ENCODE data around the gene HIPK4.
A peak's percentile ranks its signal among the peaks of the same experiment; 100 is the strongest.
"Not testable (repeated sequence)": the region's sequence is repeated elsewhere in the genome, so short reads cannot be mapped to it uniquely, and the experiment has no call there.

Gene HIPK4

GRCh38 chr19:40390084-40390742 is at the start of gene HIPK4:
Gene HIPK4 (minus strand): TSS chr19:40390181. CDS start chr19:40389902, 279 bp downstream.
- DNase-seq: no peak

- DNase-seq: no peak
Measured at GRCh38 chr19:40438284-40438683, 48.3 kb upstream of the HIPK4 start.

GRCh38 chr19:40433391-40434216 is 43.6 kb upstream of the HIPK4 start:
- DNase-seq: peak in 55 of 56 donors; percentile 18 to 86 (median 69)

- DNase-seq: not testable (repeated sequence)
Measured at GRCh38 chr19:40432760-40433159, 42.8 kb upstream of the HIPK4 start.

- no peak for DNase-seq
Measured at GRCh38 chr19:40431698-40432097, 41.7 kb upstream of the HIPK4 start.

- not testable (repeated sequence) for DNase-seq
Measured at GRCh38 chr19:40430242-40430641, 40.3 kb upstream of the HIPK4 start.

- not testable (repeated sequence) for DNase-seq
Measured at GRCh38 chr19:40428197-40428596, 38.2 kb upstream of the HIPK4 start.

- peak; percentile 89 to 100 (median 100) for DNase-seq
Measured at GRCh38 chr19:40425450-40426287, 35.7 kb upstream of the HIPK4 start, which contains the start of gene SERTAD1. Gene SERTAD1 (minus strand): TSS chr19:40425992. CDS start chr19:40423546, 2,446 bp downstream.

- DNase-seq: peak in 10 of 56 donors; percentile 6 to 75 (median 46)
Measured at GRCh38 chr19:40424637-40425449, 34.9 kb upstream of the HIPK4 start.

- no peak for DNase-seq
Measured at GRCh38 chr19:40423938-40424337, 34.0 kb upstream of the HIPK4 start.

- DNase-seq: no peak
Measured at GRCh38 chr19:40422748-40423566, 33.0 kb upstream of the HIPK4 start.

GRCh38 chr19:40421993-40422747 is 32.2 kb upstream of the HIPK4 start:
- DNase-seq: no peak

- DNase-seq: peak in 55 of 56 donors; percentile 53 to 98 (median 85)
Measured at GRCh38 chr19:40420766-40421765, 31.1 kb upstream of the HIPK4 start.

GRCh38 chr19:40420451-40420765 is 30.4 kb upstream of the HIPK4 start:
- no peak for DNase-seq

- no peak for DNase-seq
Measured at GRCh38 chr19:40419780-40420179, 29.8 kb upstream of the HIPK4 start.

- no peak for DNase-seq
Measured at GRCh38 chr19:40419066-40419612, 29.2 kb upstream of the HIPK4 start.

GRCh38 chr19:40418040-40418439 is 28.1 kb upstream of the HIPK4 start:
- no peak for DNase-seq

- no peak for DNase-seq
Measured at GRCh38 chr19:40417643-40417981, 27.6 kb upstream of the HIPK4 start.

All from amygdala (tissue), 56 donors.